Posterior cingulate gyrus (tissue), 11 donors: ENCODE data around the gene SPOCK3.

Experiments
- DNase-seq, 10 donors: peaks; one replicate each; pipeline versions ENCODE4 v3.0.0 to v3.0.0-alpha.2; 2020 to 2021; ENCODE audit warnings: mixed read lengths in 3 of 10
- intact Hi-C: fragments of 100-400 bp; cut with DNase I; formaldehyde crosslinking; loops from one replicate; pipeline ENCODE4 v1.15.1; 2023

Gene SPOCK3

GRCh38 chr4:167183036-167183435 is 51.3 kb downstream of the SPOCK3 start:
- intact Hi-C loops: no loop called here
- peak in 4 of 10 donors; percentile 7 to 71 (median 58) for DNase-seq

- DNase-seq: no peak
- intact Hi-C loops: no loop called here
Measured at GRCh38 chr4:167177925-167178324, 56.4 kb downstream of the SPOCK3 start.

- intact Hi-C loops: no loop called here
- DNase-seq: no peak
Measured at GRCh38 chr4:167176723-167177367, 57.4 kb downstream of the SPOCK3 start.

GRCh38 chr4:167171928-167172327 is 62.4 kb downstream of the SPOCK3 start:
- intact Hi-C loops: no loop called here
- peak in 3 of 10 donors; percentile 17 to 67 (median 53) for DNase-seq

GRCh38 chr4:167168611-167169010 is 65.7 kb downstream of the SPOCK3 start:
- DNase-seq: peak in 3 of 10 donors; percentile 24 to 79 (median 24)
- intact Hi-C loops: no loop called here

- intact Hi-C loops: no loop called here
- no peak for DNase-seq
Measured at GRCh38 chr4:167150587-167150986, 83.7 kb downstream of the SPOCK3 start.

GRCh38 chr4:167144605-167145004 is 89.7 kb downstream of the SPOCK3 start:
- DNase-seq: no peak
- intact Hi-C loops: no loop called here

GRCh38 chr4:167143018-167143417 is 91.3 kb downstream of the SPOCK3 start:
- no peak for DNase-seq
- intact Hi-C loops: no loop called here

- DNase-seq: no peak
- intact Hi-C loops: no loop called here
Measured at GRCh38 chr4:167136270-167136669, 98.0 kb downstream of the SPOCK3 start.

- intact Hi-C loops: no loop called here
- no peak for DNase-seq
Measured at GRCh38 chr4:167129146-167129545, 105.1 kb downstream of the SPOCK3 start.

GRCh38 chr4:167119392-167119791 is 114.9 kb downstream of the SPOCK3 start:
- no peak for DNase-seq
- intact Hi-C loops: no loop called here

GRCh38 chr4:167117273-167117672 is 117.0 kb downstream of the SPOCK3 start:
- intact Hi-C loops: no loop called here

GRCh38 chr4:167114416-167114971 is 119.8 kb downstream of the SPOCK3 start:
- DNase-seq: no peak
- intact Hi-C loops: no loop called here

More at GRCh38 chr4:167117273-167117672, 117.0 kb downstream of the SPOCK3 start:
- peak in 1 of 10 donors; percentile 60 for DNase-seq

GRCh38 chr4:167111622-167112021 is 122.7 kb downstream of the SPOCK3 start:
- no peak for DNase-seq
- intact Hi-C loops: no loop called here

- intact Hi-C loops: no loop called here
- DNase-seq: no peak
Measured at GRCh38 chr4:167111092-167111491, 123.2 kb downstream of the SPOCK3 start.

- intact Hi-C loops: loop anchor here (10.0 kb wide), 1 partner anchor 125 kb away; the partner anchor contains the start of gene SPOCK3
- no peak for DNase-seq
Measured at GRCh38 chr4:167109859-167110258, 124.4 kb downstream of the SPOCK3 start.

- DNase-seq: no peak
- intact Hi-C loops: loop anchor here (10.0 kb wide), 1 partner anchor 129 kb away; the partner anchor contains the start of gene SPOCK3
Measured at GRCh38 chr4:167105857-167106256, 128.4 kb downstream of the SPOCK3 start.

- peak in 1 of 10 donors; percentile 41 for DNase-seq
- intact Hi-C loops: loop anchor here (10.0 kb wide), 1 partner anchor 132 kb away; the partner anchor contains the start of gene SPOCK3
Measured at GRCh38 chr4:167102475-167102874, 131.8 kb downstream of the SPOCK3 start.

GRCh38 chr4:167101035-167101434 is 133.3 kb downstream of the SPOCK3 start:
- DNase-seq: no peak
- intact Hi-C loops: loop anchor here (10.0 kb wide), 1 partner anchor 134 kb away; the partner anchor contains the start of gene SPOCK3

GRCh38 chr4:167100120-167100519 is 134.2 kb downstream of the SPOCK3 start:
- intact Hi-C loops: loop anchor here (10.0 kb wide), 1 partner anchor 135 kb away; the partner anchor contains the start of gene SPOCK3
- peak in 1 of 10 donors; percentile 17 for DNase-seq

- intact Hi-C loops: no loop called here
- no peak for DNase-seq
Measured at GRCh38 chr4:167088115-167088514, 146.2 kb downstream of the SPOCK3 start.

- intact Hi-C loops: no loop called here
Measured at GRCh38 chr4:167084321-167084720, 150.0 kb downstream of the SPOCK3 start.

More at GRCh38 chr4:167084321-167084720, 150.0 kb downstream of the SPOCK3 start:
- DNase-seq: no peak
